LHCN-M2 (cell line): ENCODE results near the gene RNF150. TPM values are rescaled to one million over a fixed set of nuclear protein-coding genes. Genes with fewer than 3 reads are reported as not detected.

Experiments used
- DNase-seq: peaks from one replicate; pipeline ENCODE4 v3.0.0-alpha.2; 2012; ENCODE audit warnings: low read depth
- total RNA-seq: library from RNA; depleted of rRNA; stranded (reverse); fragments of >200 nt; gene quantifications from 2 replicates; pipeline ENCODE4 v1.2.3, GENCODE V29; 2014

Gene RNF150
- total RNA-seq, 1 experiment from 2014 or later = 0.29 TPM

DNA sequence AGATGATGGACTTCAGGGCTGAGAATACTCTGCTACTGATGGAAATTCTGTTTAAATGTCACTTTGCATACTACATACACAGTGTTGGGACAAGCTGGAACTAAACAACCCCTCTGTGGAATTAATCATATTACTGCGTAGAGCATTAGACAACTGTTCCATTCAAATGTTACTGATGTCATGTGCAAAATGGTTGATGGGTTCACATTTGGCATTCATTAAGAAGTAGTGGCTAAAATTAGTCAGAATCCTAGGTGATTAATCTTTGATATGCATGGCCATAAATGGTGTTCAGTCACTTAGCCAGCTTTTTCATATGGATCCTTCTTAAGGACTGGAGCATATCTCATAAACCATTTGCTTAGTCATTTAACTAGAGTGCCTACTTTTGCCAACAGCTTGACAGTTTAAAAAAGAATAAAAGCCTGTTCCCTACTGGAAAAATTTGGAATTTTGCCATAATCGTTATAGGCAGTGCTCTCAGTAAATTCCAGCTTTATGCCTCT lies 105.2 kb downstream of the RNF150 start:
- peak; percentile 6 for DNase-seq

DNA sequence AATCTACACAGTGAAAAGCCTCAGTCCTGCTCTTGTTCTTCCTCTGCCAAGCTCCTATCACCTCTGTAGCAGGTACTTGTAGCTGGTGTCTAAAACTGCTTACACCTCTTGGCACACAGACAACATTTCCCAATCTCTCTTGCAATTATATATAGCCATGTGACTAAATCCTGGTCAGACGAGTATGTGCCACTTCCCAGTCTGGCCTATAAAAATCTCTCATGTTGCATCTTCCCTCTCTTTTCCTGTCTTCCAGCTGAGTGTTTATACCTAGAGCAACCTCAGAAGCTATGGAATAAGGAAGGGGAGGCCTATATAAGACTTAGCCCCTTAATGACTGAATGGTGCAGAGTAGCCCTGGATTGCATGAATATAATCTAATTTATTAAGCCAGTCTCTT lies 105.8 kb downstream of the RNF150 start:
- peak; percentile 2 for DNase-seq

DNA sequence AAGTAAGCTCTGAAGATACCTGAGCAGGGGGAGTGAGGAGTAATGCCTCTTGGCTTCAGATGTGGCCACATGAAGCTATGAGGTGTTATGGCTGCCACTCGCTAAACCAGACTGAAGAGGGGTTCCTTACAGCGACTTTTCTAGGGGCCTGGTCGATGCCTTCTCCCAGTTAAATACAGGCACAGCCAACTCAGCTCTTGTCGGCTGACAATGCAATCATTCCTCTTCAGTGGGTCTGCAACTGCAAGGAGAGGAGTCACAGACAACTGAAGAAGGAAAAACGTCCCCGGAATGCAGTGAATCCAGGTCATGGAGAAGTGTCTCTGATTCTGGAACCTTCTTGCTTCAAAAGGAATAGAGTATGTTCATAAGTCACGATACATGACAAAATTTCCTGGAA lies 106.4 kb downstream of the RNF150 start:
- DNase-seq = no peak

DNA sequence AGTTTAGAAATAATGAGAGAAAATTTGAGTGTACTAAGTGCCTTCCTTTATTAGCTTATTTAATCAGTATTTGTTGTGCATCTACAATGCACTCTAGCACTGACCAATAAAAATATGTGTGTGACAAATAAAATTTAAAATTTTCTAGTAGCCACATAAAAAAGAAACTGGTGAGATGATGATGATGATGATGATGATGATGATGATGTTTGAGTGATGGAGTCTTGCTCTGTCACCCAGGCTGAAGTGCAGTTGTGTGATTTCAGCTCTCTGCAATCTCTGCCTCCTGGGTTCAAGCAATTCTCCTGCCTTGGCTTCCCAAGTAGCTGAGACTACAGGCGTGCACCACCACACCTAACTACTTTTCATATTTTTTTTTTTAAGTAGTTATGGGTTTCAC lies 110.2 kb downstream of the RNF150 start:
- no peak for DNase-seq

DNA sequence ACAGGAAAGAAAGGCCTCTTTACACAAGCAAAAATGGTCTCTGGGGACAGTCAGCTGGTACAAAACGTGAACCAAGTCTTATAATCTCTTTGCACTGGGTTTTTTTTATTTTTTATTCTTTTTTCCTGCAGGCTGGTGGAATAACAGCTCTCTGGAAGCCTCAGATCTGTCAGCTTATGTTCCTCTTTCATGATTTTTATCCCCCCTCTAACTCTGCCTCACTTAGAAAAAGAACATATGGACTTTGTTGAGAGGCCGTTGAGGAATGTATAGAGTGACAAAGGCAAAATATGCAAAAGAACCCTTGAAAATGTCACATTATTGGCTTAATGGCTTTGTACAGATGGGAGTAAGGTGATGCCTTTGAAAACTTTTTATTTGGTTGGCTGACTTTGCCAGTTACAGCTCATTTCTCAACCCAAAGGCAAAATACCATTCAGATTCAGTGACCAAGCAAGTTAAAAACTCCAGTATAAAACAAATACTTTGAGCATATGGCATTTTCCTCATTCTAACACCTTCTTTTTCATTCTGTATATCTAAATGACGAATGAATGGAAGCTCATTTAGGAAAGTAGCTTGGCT lies 111.1 kb downstream of the RNF150 start:
- DNase-seq = no peak

DNA sequence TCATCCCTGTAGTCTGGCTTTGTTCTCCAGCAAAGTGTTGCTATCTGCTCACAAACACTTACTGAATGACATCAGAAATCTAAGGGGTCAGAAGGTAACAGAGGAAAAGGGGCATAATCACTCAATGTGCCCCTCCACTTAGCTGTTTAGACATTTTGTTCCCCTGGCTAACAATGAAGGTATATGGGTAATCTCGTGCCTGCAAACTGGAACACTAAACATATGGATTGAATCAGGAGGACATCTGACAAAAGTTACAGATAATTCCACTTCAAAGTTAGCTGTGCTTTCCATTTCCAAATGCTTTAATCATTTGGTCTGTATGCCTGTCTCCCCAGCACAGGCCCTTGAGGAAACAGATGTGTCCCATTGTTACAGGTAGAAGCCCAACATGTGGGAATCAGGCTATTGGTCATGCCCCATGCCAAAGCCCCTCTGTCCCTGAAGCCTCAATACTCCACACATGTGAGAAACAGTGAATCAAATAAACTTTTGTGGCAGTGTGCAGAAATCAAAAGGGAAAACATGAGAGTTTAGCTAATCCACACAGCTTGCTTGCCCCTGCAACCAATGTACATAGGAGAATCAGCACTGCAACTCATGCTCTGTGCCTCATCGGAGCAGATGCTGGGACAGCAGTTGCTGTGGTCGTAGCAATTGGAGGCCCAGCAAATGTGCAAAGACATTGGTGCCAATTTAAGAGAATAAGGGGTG lies 111.7 kb downstream of the RNF150 start:
- DNase-seq = no peak

DNA sequence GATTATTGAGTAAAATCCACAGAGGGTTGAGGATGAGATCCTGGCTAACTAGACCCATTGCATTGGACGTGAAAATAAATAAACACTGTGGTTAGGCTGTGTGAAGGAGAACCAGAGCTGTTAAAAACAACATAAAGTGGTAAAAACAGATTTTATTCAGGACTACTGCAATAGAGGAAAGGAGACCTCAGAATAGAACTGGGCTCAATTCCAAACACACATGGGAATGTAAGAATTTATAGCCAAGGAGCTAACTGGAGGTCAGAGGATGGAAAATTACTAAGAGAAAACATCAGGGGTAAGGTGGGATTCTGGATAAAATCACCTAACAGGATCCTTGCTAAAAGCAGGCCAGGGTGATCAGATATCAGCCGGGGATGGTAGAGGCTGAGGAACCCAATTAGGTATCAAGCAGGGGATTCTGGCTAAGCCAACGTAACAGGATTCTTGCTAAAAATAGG lies 112.4 kb downstream of the RNF150 start:
- no peak for DNase-seq

DNA sequence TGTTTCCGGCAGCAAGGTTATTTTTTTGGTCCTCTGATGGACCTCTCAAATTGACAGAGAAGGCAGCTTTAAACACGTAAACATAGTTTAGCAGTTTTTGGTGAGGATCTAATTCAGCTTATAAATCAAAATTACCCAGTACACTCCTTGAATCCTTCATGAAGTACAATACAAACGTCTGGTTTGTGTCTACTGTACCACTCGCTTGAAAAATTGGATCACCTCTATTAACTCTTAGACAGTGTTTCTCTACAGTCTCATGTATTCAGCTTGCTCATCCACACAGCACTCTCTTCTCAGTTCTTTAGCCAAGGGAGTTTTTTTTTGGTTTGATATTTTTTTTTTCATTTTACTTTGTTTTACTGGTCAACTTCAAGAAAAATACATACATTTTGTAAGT lies 113.5 kb downstream of the RNF150 start:
- DNase-seq = no peak

DNA sequence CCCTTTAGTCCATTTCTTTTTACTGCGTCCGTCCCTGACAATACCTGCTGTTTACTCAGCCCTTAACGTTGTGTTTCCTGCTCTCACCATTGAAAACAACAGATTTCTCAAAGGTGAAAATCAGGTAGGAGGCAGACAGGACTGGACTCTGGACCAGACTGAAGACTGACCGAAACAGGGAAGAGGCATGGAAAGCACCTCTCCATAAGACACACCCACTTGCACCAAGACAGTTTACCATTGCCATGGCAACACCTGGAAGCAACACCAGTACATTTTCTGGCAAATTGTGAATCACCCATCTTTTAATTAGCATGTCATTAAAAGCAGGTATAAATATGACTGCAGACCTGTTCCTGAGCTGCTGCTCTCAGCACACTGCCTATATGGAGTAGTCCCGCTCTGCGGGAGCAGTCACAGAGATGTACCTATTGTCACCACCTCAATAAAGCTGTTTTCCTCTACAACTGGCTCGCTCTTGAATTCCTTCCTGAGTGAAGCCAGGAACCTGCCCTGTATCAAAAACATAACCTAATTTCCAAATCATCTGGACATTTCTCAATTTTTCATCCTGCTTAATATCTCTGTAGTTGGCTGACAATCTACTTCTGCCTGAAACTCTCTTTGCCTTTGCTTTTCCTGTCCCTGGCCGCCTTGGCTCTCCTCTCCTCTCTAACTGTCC lies 117.0 kb downstream of the RNF150 start:
- no peak for DNase-seq

DNA sequence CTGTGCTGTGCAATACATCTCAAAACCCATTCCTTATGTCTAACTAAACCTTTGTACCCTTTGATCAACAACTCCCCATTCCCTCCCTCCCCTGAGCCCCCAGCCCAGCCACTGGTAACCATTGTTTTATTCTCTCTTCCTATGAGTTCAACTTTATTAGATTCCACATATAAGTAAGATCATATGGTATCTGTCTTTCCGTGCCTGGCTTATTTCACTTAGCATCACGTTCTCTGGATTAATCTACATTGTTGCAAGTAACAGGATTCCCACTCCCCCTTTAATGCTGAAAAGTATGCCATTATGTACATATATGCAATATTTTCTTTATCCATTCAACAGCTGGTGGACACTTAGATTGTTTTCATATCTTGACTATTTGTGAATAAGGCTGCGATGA lies 119.4 kb downstream of the RNF150 start:
- no peak for DNase-seq

DNA sequence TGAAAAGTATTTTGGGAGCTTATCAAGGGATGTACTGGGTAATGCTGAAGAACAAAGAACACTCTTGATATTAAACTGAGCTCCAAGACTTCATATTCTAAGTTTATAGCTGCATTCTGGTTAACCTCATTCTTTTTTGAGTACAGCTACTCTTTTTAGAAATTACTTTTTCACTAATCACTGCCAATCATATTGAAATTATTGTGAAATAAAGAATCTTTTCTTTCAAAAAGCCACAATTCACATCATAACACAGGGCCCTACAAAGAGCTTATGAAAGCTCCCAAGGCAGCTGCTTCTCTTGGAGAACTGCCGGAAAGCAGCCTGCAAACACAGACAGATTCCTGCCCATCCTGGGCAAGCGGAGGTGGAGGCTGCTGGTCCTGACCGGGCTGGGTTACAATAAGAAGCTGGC lies 121.4 kb downstream of the RNF150 start:
- no peak for DNase-seq

DNA sequence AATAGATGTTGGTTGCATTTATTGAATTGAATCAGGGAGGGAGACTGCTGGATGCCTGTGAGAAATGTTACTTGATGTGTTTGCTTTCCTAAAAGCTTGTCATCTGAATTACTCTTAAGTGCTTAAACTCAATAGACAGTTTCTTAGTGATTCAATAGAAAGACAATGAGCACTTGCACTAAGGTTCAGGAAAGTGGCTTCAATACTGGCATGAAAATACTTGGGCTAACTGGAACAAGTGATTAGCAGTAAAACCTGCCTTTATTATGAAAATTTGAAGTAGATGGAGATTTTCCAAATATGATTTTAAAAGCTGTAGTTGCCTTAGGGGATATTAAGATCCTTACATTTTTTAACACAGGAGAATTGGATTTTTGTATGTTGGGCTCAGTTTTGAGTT lies 123.3 kb downstream of the RNF150 start:
- no peak for DNase-seq

DNA sequence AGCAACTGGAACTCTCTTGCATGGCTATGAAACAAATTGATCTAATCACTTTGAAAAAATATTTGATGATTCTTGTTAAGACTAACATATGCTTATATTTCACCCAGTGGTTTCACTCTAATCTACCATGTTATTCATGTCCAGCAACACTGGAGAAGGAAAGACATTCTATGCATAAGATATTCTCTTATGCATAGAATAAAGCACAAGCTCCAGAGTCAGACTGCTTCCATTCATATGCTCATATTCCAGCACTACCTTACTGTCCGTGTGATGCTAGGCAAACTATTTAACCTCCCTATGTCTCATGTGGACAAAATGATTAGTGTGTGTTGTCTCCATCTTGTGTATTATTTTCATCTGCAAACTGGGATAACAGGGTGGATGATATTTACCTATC lies 124.1 kb downstream of the RNF150 start:
- no peak for DNase-seq

DNA sequence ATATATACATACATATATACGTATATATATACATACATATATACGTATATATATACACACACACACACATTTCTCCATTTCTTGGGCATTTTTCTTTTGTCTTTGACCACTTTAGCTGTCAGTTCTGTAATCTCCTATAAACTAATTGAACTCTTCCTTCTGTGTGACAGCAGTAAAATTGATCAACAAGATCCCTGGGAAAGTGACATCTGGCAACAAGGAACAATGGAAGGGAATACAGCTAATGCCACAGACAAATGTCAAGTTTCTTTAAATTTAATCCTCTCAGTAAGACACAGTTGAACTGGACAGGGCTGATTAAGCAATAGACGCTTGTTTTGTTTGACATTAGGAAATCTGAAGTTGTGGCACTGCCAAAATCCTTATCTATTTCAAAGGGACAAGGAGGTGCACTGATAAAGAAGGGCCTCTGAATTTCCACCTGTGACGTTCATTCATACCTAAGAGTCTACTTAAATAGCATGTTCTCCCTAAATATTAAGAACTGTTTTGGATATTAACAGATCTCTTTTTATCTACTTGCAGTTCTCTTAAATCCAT lies 126.9 kb downstream of the RNF150 start:
- DNase-seq = no peak

DNA sequence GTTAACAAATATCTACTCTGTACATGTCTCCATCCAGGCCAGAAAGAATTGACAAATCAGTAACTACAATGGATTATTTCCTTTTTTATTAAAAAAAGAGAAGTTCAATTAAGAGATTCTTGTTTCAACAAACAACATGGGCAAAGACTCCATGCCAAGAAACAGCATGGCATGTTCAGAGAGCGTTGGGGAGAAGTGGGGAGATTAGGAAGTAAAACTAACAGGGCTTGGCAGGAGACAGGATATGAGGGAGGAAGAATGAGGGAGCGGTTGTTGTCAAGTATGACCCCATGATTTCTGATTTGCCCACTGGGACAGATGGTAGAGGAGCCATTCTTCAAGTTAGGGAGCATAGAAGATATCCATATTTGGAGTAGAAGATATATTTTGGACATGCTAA lies 128.4 kb downstream of the RNF150 start:
- DNase-seq = no peak

DNA sequence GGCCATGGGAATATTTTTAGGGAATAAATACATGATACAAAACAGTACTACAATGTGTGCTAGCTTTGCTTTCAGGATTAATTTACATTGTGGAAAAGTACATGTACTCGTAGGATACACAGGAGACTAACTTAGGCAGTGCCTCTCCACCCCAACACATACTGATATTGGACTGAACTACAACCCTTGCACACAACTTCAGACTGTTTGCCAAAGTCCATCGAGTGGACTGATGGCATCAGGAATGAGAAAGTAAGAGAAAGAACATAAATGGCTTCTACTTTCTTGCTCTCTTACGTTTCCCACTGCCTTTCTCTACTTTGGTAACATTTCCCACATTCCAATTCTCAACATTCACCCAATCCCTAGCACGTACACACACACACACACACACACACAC lies 130.1 kb downstream of the RNF150 start:
- DNase-seq = no peak

DNA sequence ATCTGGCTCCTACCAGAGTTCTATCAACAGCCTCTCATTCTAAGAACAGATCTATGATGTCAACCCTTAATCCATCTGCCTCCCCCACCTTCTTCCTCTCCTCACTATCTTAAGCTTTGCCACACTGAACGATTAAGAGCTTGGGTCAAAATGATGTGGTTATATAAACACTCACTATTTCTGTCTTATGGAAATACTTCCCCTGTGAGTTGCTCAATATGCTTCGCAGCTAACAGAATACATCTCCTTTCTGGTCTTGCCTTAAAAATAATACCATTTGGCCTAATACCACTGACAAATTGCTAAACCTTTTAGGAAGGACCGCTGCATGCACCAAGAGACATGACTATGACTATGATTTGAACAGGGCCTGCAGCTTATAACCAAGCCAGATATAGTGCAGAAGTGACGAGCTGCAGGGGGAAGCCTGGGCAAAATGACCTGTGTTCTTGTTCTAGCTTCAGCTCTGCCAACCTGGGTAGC lies 130.9 kb downstream of the RNF150 start:
- DNase-seq = no peak

DNA sequence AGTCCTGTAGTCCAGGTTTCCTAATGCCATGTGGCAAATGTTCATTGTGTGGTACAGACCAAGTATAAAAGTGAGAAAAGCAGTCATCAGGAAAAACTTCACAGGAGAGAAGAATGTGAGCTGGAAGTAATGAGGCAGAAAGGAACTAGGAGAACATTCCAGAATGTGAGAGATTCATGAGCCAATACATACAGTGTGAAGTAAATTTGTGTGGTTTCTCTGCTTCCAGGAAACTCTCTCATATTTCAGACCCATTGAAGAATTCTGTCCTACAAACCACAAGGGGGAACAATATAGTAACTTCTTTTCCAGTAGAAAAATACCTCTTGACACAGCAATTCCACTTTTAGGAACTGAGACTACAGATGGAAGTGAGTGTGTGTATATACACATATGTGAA lies 136.5 kb downstream of the RNF150 start:
- peak; percentile 13 for DNase-seq

DNA sequence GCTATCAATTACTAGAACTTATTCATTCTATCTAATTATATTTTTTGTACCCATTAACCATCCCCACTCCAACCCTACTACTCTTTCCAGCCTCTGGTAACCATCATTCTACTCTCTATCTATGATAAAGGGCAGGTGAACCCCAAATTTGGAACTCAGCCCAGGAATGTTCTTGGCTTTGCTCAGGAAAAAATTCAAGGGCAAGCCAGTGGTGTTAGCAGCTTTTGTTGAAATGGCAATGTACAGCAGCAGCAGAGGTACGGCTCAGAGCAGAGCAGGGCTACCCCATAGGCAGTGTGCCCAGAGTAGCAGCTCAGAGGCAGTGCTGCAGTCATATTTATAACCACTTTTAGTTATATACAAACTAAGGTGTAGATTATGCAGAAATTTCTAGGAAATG lies 138.2 kb downstream of the RNF150 start:
- DNase-seq = no peak

DNA sequence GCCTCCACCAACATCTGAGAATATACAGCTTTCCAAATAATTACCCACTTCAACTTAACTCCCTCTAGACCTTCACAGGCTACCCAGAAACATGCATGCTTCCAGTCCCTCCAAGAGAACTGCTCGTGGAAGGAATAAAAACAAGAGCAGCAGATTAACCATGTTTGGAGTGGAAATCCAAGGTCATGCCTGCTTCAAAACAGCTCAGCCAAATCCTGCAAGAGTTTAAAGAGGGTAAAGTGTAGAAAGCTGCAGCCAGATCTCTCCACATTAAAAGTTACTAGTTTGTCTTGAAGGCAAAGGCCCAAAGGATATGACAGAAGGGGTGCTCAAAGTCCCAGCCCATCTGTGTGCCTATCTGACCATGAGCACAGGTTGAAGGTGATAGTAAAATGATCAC lies 139.3 kb downstream of the RNF150 start:
- no peak for DNase-seq

DNA sequence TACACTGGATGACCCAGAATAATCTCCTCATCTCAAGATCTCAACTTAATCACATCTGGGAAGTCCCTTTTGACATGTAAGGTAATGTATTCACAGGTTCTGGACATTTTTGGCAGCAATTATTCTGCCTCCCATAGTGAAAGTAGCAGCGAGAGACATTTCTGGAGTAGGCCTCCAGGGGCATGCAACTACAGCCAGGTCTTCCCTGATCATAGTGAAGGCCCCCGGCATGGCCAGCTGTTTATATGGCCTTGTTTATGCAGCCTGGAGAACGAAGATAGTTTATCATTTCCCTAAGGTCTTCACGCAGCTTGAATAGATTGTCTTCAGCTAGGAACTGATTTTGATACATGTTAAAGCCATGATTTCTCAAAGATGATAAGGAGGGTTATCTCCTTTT lies 139.9 kb downstream of the RNF150 start:
- DNase-seq = no peak

DNA sequence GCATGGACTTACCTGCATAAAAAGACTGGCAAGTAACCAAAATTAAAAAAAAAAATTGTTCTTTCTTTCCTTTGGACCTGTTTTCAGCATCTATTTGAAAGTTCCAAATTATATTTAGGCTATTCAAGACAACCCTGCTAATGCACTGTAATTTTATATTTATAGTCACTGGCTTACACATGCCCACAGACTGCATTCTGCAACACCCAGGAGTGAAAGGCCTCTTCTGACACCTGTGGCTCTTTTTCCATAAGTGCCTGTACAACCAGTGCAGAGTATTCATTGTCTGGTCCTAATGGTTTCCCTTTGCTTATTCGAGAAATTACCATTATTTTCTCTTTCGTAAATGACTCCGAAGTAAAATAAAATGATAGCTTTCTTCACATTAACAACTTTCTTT lies 143.3 kb downstream of the RNF150 start:
- no peak for DNase-seq
